ENCODE data around the gene SLC51B.

SLC51B gene

DNA sequence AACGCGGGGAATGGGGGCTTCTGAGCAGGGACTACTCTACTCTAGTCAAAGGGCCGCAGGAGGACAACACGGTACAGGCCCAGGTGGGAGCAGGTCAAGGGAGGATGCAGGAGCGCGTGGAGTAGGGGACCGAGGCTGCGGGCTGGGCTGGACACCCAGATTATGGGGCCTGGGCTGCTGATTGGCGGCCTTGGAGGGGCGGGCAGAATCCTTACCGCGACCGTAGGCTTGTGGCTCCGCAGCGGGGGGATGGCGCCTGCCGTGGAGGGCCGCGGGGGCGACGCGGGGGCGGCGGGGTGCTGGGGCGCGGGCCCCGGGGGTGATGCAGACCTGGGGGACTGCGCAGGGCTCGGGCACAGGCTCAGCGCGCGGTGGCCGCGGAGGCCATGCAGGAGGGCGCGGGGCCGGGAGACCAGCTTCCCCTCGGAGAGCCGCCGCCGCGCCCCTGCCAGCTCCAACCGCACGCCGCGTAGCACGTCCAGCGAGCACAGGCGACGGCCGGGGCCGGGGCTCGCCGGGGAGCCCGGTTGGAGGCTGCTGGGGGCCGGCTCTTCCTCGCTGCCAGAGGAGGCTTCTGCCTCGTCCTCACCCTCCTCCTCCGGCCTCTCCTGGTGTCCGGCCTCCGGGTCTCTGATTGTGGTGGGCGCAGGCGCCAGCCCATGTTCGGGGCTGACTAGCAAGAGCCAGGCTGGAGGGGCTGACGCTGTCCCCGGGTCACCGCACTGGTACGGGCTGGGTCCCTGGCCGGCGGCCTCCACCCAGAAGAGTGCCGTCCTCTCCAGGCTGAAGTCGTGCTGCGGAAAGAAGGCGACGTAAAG is 56.9 kb downstream of the SLC51B start:
- DNase-seq: no peak

DNA sequence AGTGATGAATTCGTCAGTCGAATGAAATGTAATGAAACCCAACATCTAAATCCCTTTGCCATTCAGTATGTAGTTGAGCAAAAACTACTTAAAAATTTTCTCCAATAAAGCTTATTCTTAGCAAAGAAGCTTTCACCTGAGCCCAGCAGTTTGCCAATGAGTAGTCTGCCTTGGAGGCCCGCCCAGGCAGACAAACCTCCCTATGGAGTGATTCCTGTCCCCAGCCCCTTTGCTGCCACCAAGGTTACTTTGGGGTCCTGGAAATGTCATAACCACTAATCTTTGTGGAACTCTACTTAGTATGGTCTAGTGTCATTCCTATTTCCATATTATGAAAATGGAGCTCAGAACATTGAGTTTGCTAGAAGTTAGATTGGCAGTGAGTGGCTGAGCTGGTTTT is 57.7 kb downstream of the SLC51B start:
- no peak for DNase-seq
